Hepatocyte (in vitro differentiated cells): ENCODE measurements around the gene TOX3.

ENCODE experiments used
- EZH2phosphoT487 ChIP-seq: fragments of 200-600 bp; sonication (generic); IDR thresholded peaks from one replicate; pipeline ENCODE4 v1.6.1; 2018; ENCODE audit warnings: antibody characterized with exemption, mild to moderate bottlenecking, low read depth, moderate library complexity; ENCODE audit not compliant: unreplicated experiment, severe bottlenecking
- TF ChIP-seq, protein P1 (sequence below): fragments of 200-600 bp; sonication (generic); IDR thresholded peaks from 2 replicates; pipeline ENCODE4 v1.5.1; 2016; ENCODE audit warnings: antibody characterized with exemption, mild to moderate bottlenecking; ENCODE audit not compliant: poor library complexity

DNA sequence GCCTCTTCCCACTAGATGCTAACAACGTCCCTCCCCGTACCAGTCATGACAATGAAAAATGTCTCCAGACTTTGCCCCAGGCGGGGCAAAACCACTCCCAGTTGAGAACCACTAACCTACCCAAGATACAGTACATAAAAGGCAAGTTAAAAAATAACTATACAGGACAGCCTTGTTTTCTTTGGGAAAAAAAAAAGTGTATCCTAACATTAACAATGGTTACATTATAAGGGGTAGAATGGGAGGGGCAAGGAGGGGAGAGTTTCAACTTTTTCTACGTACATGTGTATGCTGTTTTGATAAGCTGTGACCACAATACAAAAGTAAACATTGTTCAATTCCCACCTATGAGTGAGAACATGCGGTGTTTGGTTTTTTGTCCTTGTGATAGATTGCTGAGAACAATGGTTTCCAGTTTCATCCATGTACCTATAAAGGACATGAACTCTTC lies 94.9 kb downstream of the TOX3 start:
- TF ChIP-seq, protein P1, sequence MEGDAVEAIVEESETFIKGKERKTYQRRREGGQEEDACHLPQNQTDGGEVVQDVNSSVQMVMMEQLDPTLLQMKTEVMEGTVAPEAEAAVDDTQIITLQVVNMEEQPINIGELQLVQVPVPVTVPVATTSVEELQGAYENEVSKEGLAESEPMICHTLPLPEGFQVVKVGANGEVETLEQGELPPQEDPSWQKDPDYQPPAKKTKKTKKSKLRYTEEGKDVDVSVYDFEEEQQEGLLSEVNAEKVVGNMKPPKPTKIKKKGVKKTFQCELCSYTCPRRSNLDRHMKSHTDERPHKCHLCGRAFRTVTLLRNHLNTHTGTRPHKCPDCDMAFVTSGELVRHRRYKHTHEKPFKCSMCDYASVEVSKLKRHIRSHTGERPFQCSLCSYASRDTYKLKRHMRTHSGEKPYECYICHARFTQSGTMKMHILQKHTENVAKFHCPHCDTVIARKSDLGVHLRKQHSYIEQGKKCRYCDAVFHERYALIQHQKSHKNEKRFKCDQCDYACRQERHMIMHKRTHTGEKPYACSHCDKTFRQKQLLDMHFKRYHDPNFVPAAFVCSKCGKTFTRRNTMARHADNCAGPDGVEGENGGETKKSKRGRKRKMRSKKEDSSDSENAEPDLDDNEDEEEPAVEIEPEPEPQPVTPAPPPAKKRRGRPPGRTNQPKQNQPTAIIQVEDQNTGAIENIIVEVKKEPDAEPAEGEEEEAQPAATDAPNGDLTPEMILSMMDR = no peak
- TF ChIP-seq EZH2phosphoT487 = no peak
